ENCODE results near the gene TLE2.
"Not testable (repeated sequence)": the region's sequence is repeated elsewhere in the genome, so short reads cannot be mapped to it uniquely, and the experiment has no call there.

TLE2 gene

GRCh38 chr19:3013263-3013725 lies 15.8 kb downstream of the TLE2 start:
- DNase-seq (ENCODE audit: low read depth in 2 of 2): no peak

GRCh38 chr19:3012621-3013262 lies 16.3 kb downstream of the TLE2 start:
- no peak for DNase-seq (ENCODE audit: low read depth in 2 of 2)

GRCh38 chr19:3012059-3012458 lies 17.0 kb downstream of the TLE2 start:
- not testable (repeated sequence) for DNase-seq (ENCODE audit: low read depth in 2 of 2)

GRCh38 chr19:3010871-3011270 lies 18.2 kb downstream of the TLE2 start:
- DNase-seq (ENCODE audit: low read depth in 2 of 2): no peak

- no peak for DNase-seq (ENCODE audit: low read depth in 2 of 2)
Measured at GRCh38 chr19:3008994-3009393, 20.1 kb downstream of the TLE2 start.

- no peak for DNase-seq (ENCODE audit: low read depth in 2 of 2)
Measured at GRCh38 chr19:3007975-3008374, 21.1 kb downstream of the TLE2 start.

- no peak for DNase-seq (ENCODE audit: low read depth in 2 of 2)
Measured at GRCh38 chr19:3006075-3006767, 22.9 kb downstream of the TLE2 start.

- DNase-seq (ENCODE audit: low read depth in 2 of 2): no peak
Measured at GRCh38 chr19:3005345-3005744, 23.7 kb downstream of the TLE2 start.

GRCh38 chr19:3004522-3004921 lies 24.6 kb downstream of the TLE2 start:
- no peak for DNase-seq (ENCODE audit: low read depth in 2 of 2)

- no peak for DNase-seq (ENCODE audit: low read depth in 2 of 2)
Measured at GRCh38 chr19:3003046-3003445, 26.0 kb downstream of the TLE2 start.

- DNase-seq (ENCODE audit: low read depth in 2 of 2): no peak
Measured at GRCh38 chr19:3001235-3001800, 27.8 kb downstream of the TLE2 start.

- DNase-seq (ENCODE audit: low read depth in 2 of 2): no peak
Measured at GRCh38 chr19:2998642-2999041, 30.4 kb downstream of the TLE2 start.

GRCh38 chr19:2997720-2998119 lies 31.4 kb downstream of the TLE2 start:
- DNase-seq (ENCODE audit: low read depth in 2 of 2): no peak

GRCh38 chr19:2994588-2995131 lies 34.4 kb downstream of the TLE2 start:
- no peak for DNase-seq (ENCODE audit: low read depth in 2 of 2)

- DNase-seq (ENCODE audit: low read depth in 2 of 2): no peak
Measured at GRCh38 chr19:2993579-2993978, 35.5 kb downstream of the TLE2 start.

GRCh38 chr19:2992958-2993357 lies 36.1 kb downstream of the TLE2 start:
- DNase-seq (ENCODE audit: low read depth in 2 of 2): no peak

- DNase-seq (ENCODE audit: low read depth in 2 of 2): not testable (repeated sequence)
Measured at GRCh38 chr19:2992333-2992732, 36.7 kb downstream of the TLE2 start.

- no peak for DNase-seq (ENCODE audit: low read depth in 2 of 2)
Measured at GRCh38 chr19:2989236-2989946, 39.7 kb downstream of the TLE2 start.

GRCh38 chr19:2988568-2988967 lies 40.5 kb downstream of the TLE2 start:
- no peak for DNase-seq (ENCODE audit: low read depth in 2 of 2)

- DNase-seq (ENCODE audit: low read depth in 2 of 2): no peak
Measured at GRCh38 chr19:2987797-2988196, 41.3 kb downstream of the TLE2 start.

GRCh38 chr19:2986951-2987524 lies 42.0 kb downstream of the TLE2 start:
- no peak for DNase-seq (ENCODE audit: low read depth in 2 of 2)

GRCh38 chr19:2984215-2984528 lies 44.9 kb downstream of the TLE2 start:
- DNase-seq (ENCODE audit: low read depth in 2 of 2): no peak

All from stimulated activated CD8-positive, alpha-beta memory T cell treated with anti-CD3 and anti-CD28 coated beads, Interleukin-7, amount 100 ng/mL, for 1 hour (primary cell).